A549 (cell line): ENCODE results near the gene ADAMTS19. TPM values are rescaled to one million over a fixed set of nuclear protein-coding genes. Genes with fewer than 3 reads are reported as not detected.

Experiments
- ATAC-seq, 2 experiments: fragments of 200-7000 bp in 1 of 2; fragments of >200 bp in 1 of 2; cut with Nextera tagmentation in 1 of 2; cut with Tn5 transposase in 1 of 2; 3 replicates each; pipeline versions ENCODE4 v1.8.0 to v1.9.1; 2018 to 2020; ENCODE audit warnings: mild to moderate bottlenecking in 1 of 2, moderate library complexity in 1 of 2
- CTCF ChIA-PET: fragments of 300-600 bp; sonication (Branson Sonifier 250); formaldehyde crosslinking; extraction: SDS; loops from one replicate; lab custom pipeline; 2021; ENCODE audit warnings: antibody characterized with exemption, inconsistent platforms; lab: Yijun Ruan, JAX
- POLR2A ChIA-PET: fragments of 350-600 bp; formaldehyde crosslinking; extraction: SDS; loops from one replicate; lab custom pipeline; 2021; ENCODE audit warnings: antibody characterized with exemption, inconsistent platforms; lab: Yijun Ruan, JAX
- DNase-seq, 2 experiments: peaks; one replicate each; pipeline versions ENCODE4 v3.0.0 to v3.0.0-alpha.2; 2011 to 2016; ENCODE audit warnings: low read depth in 1 of 2, low spot score in 1 of 2
- FAIRE-seq: peaks from 2 replicates; lab custom pipeline; 2011; peaks lifted over from hg19 to GRCh38; lab: Jason Lieb, UNC
- H3K27ac ChIP-seq, 2 experiments: fragments of >200 bp; sonication (Bioruptor Twin); formaldehyde crosslinking; 3 replicates each; pipeline ENCODE4 v1.5.1; 2016 to 2017
- H3K4me1 ChIP-seq: fragments of >200 bp; sonication (Bioruptor Twin); formaldehyde crosslinking; 3 replicates; pipeline ENCODE4 v1.6.1; 2016
- H3K4me2 ChIP-seq: fragments of >200 bp; sonication (Bioruptor Twin); formaldehyde crosslinking; 3 replicates; pipeline ENCODE4 v1.6.1; 2016
- H3K4me3 ChIP-seq: fragments of >200 bp; sonication (Bioruptor Twin); formaldehyde crosslinking; 3 replicates; pipeline ENCODE4 v1.5.1; 2016
- H3K9me3 ChIP-seq: fragments of >200 bp; sonication (Bioruptor Twin); formaldehyde crosslinking; 3 replicates; pipeline ENCODE4 v1.6.1; 2016
- CBX2 ChIP-seq: fragments of 200-600 bp; sonication (generic); IDR thresholded peaks from 2 replicates; pipeline ENCODE4 v1.6.1; 2016; ENCODE audit warnings: low read depth, mild to moderate bottlenecking, borderline replicate concordance
- CBX8 ChIP-seq: fragments of 200-600 bp; sonication (generic); IDR thresholded peaks from 2 replicates; pipeline ENCODE4 v1.6.1; 2016
- CEBPB ChIP-seq, 2 experiments: fragments of >200 bp in 1 of 2; sonication (Bioruptor Twin) in 1 of 2; formaldehyde crosslinking in 1 of 2; IDR thresholded peaks; 2 replicates each; pipeline ENCODE4 v1.6.1; 2012 to 2016
- CHD2 ChIP-seq: fragments of 150-350 bp; IDR thresholded peaks from 2 replicates; pipeline ENCODE4 v1.6.1; 2014; ENCODE audit warnings: low read length; ENCODE audit not compliant: partially characterized antibody
- CHD4 ChIP-seq: fragments of 200-600 bp; sonication (generic); IDR thresholded peaks from 2 replicates; pipeline ENCODE4 v1.6.1; 2016; ENCODE audit warnings: antibody characterized with exemption, mild to moderate bottlenecking, borderline replicate concordance
- E2F6 ChIP-seq: IDR thresholded peaks from 2 replicates; pipeline ENCODE4 v1.6.1; 2012; ENCODE audit warnings: low read depth, borderline replicate concordance
- ELK1 ChIP-seq: fragments of 150-350 bp; IDR thresholded peaks from 2 replicates; pipeline ENCODE4 v1.6.1; 2014; ENCODE audit warnings: low read depth, mild to moderate bottlenecking, low read length
- EP300 ChIP-seq, 2 experiments: fragments of >200 bp; sonication (Bioruptor Twin); formaldehyde crosslinking; IDR thresholded peaks; 2 replicates in 1 of 2; 3 replicates in 1 of 2; pipeline ENCODE4 v1.6.1; 2016 to 2017
- ESRRA ChIP-seq: fragments of 150-350 bp; IDR thresholded peaks from 2 replicates; pipeline ENCODE4 v1.6.1; 2014; ENCODE audit warnings: mild to moderate bottlenecking, low read length, borderline replicate concordance
- FOSL2 ChIP-seq, 2 experiments: fragments of 450-650 bp in 1 of 2; fragments of >200 bp in 1 of 2; sonication (Bioruptor Twin) in 1 of 2; formaldehyde crosslinking; IDR thresholded peaks; 2 replicates each; pipeline versions ENCODE4 v1.5.0 to v1.6.1; 2016 to 2020; ENCODE audit warnings: mild to moderate bottlenecking in 1 of 2, moderate library complexity in 1 of 2
- HES2 ChIP-seq: fragments of >200 bp; sonication (Bioruptor Twin); formaldehyde crosslinking; IDR thresholded peaks from 2 replicates; pipeline ENCODE4 v1.6.1; 2016
- HMGXB4 ChIP-seq: fragments of 250-450 bp; sonication (Bioruptor Pico); IDR thresholded peaks from 2 replicates; pipeline ENCODE4 v1.5.0; 2021; ENCODE audit warnings: mild to moderate bottlenecking, moderate library complexity, borderline replicate concordance
- HOXA7 ChIP-seq: fragments of 250-450 bp; sonication (Bioruptor Pico); IDR thresholded peaks from 2 replicates; pipeline ENCODE4 v1.5.0; 2020; ENCODE audit warnings: mild to moderate bottlenecking, moderate library complexity
- JUNB ChIP-seq: fragments of >200 bp; sonication (Bioruptor Twin); formaldehyde crosslinking; IDR thresholded peaks from 2 replicates; pipeline ENCODE4 v1.6.1; 2016
- KDM1A ChIP-seq: fragments of 200-600 bp; sonication (generic); IDR thresholded peaks from 2 replicates; pipeline ENCODE4 v1.6.1; 2016; ENCODE audit warnings: low read depth, mild to moderate bottlenecking
- MAFK ChIP-seq: fragments of 450-650 bp; IDR thresholded peaks from 2 replicates; pipeline ENCODE4 v1.6.1; 2014; ENCODE audit not compliant: partially characterized antibody
- NFE2L2 ChIP-seq: fragments of 150-350 bp; conservative IDR thresholded peaks from 2 replicates; pipeline ENCODE4 v1.6.1; 2014; ENCODE audit warnings: low read length
- RCOR1 ChIP-seq: fragments of 150-350 bp; IDR thresholded peaks from 2 replicates; pipeline ENCODE4 v1.6.1; 2014; ENCODE audit warnings: antibody characterized with exemption, low read length, low read depth
- TFCP2L1 ChIP-seq: fragments of 250-450 bp; sonication (Bioruptor Pico); IDR thresholded peaks from 2 replicates; pipeline ENCODE4 v1.5.0; 2021; ENCODE audit warnings: mild to moderate bottlenecking
- TP53 ChIP-seq: fragments of 250-450 bp; sonication (Bioruptor Pico); IDR thresholded peaks from 2 replicates; pipeline ENCODE4 v1.5.0; 2021; ENCODE audit warnings: mild to moderate bottlenecking, moderate library complexity
- ZC3H11A ChIP-seq: fragments of 450-650 bp; IDR thresholded peaks from 2 replicates; pipeline ENCODE4 v1.6.1; 2014; ENCODE audit warnings: antibody characterized with exemption, mild to moderate bottlenecking
- ZFP36 ChIP-seq: fragments of 450-650 bp; IDR thresholded peaks from 2 replicates; pipeline ENCODE4 v1.6.1; 2014; ENCODE audit warnings: borderline replicate concordance; ENCODE audit not compliant: partially characterized antibody
- ZNF302 ChIP-seq: fragments of 250-450 bp; sonication (Bioruptor Pico); IDR thresholded peaks from 2 replicates; pipeline ENCODE4 v1.9.0; 2021; ENCODE audit warnings: inconsistent platforms, mild to moderate bottlenecking, moderate library complexity
- WGBS: methylation state at CpG from one replicate; pipeline ENCODE4 v1.1.6; 2017; ENCODE audit errors: missing lambda C conversion rate; 5-methylcytosine and 5-hydroxymethylcytosine counted together
- polyA plus RNA-seq, 4 experiments: library from polyadenylated mRNA; depleted of rRNA in 3 of 4; stranded (reverse); fragments of >200 nt; fragmentation: RNase III in 1 of 4; extraction: RNeasy Plus Mini Kit Qiagen cat#74134 plus additional on column Dnase treatment in 1 of 4; gene quantifications; 2 replicates in 3 of 4; 3 replicates in 1 of 4; pipeline ENCODE4 v1.2.3, GENCODE V29; 2011 to 2017

ADAMTS19 gene
- polyA plus RNA-seq, 2 of the 4 experiments (the other 2 are of a cell fraction), result not detected

GRCh38 chr5:129509363-129509975 lies 49.4 kb downstream of the ADAMTS19 start:
- 1% methylated on average over 2 of the region's 2 CpGs for WGBS
- H3K9me3 ChIP-seq, result no peaks in the 10 kb centered on the region
- FAIRE-seq (no peak), DNase-seq (no peak), ATAC-seq (no peak)
- no peak for TF ChIP-seq KDM1A
- TF ChIP-seq ZNF302 (CRISPR knock-in tag), result no peak
- no peak for TF ChIP-seq E2F6
- TF ChIP-seq NFE2L2, result no peak
- no peak for TF ChIP-seq CBX2
- no peak for TF ChIP-seq CHD4
- TF ChIP-seq TFCP2L1 (CRISPR knock-in tag), result no peak
- no peak for TF ChIP-seq HES2
- no peak for TF ChIP-seq MAFK
- TF ChIP-seq HOXA7 (CRISPR knock-in tag), result no peak
- TF ChIP-seq HMGXB4 (CRISPR knock-in tag), result no peak
- no peak for TF ChIP-seq EP300 (IDR thresholded peaks at IDR 0.05)
- TF ChIP-seq RCOR1, result no peak
- no peak for TF ChIP-seq FOSL2 (IDR thresholded peaks at IDR 0.05)
- TF ChIP-seq FOSL2 (CRISPR knock-in tag; IDR thresholded peaks at IDR 0.05), result no peak
- no peak for TF ChIP-seq CHD2
- TF ChIP-seq ZFP36, result no peak
- no peak for TF ChIP-seq CBX8
- TF ChIP-seq ESRRA, result no peak
- TF ChIP-seq, all 56 proteins: peak for 0
- no peak overlapping the region for H3K27ac ChIP-seq
- H3K4me1 ChIP-seq, result no peaks in the 10 kb centered on the region
- CTCF ChIA-PET, result no interaction called here
- no peak overlapping the region for H3K4me2 ChIP-seq
- POLR2A ChIA-PET, result no interaction called here
- H3K4me3 ChIP-seq, result no peak overlapping the region

- Histone ChIP-seq H3K9me3 (no peaks in the 10 kb centered on the region), H3K4me2 (no peak overlapping the region), H3K4me3 (no peak overlapping the region), H3K27ac (no peak overlapping the region), H3K4me1 (no peaks in the 10 kb centered on the region)
- FAIRE-seq (no peak), DNase-seq (no peak), ATAC-seq (no peak)
- ChIA-PET CTCF (no interaction called here), POLR2A (no interaction called here)
- TF ChIP-seq CBX2 (no peak), JUNB (no peak), ELK1 (no peak), TP53 (CRISPR knock-in tag) (no peak), CEBPB (IDR thresholded peaks at IDR 0.05) (no peak), ZC3H11A (no peak), ZFP36 (no peak)
Measured at GRCh38 chr5:129511291-129511690, 51.2 kb downstream of the ADAMTS19 start.
